Measurements from ENCODE around the gene MGST1.

MGST1 gene

GRCh38 chr12:16347391-16348298 lies at the start of gene MGST1:
Gene MGST1, plus strand, starts transcription at chr12:16347645. Its CDS starts 6,608 bp downstream, at chr12:16354253.
- peak; percentile 81 for DNase-seq (ENCODE audit: low spot score)

- no peak for DNase-seq (ENCODE audit: low spot score)
These were observed 48.0 kb upstream of the MGST1 start for GRCh38 chr12:16299403-16299802.

GRCh38 chr12:16300122-16300521 lies 47.3 kb upstream of the MGST1 start:
- DNase-seq (ENCODE audit: low spot score): no peak

- no peak for DNase-seq (ENCODE audit: low spot score)
These were observed 46.7 kb upstream of the MGST1 start for GRCh38 chr12:16300736-16301135.

GRCh38 chr12:16303939-16304338 lies 43.5 kb upstream of the MGST1 start:
- no peak for DNase-seq (ENCODE audit: low spot score)

GRCh38 chr12:16307856-16308475 lies 39.5 kb upstream of the MGST1 start:
- no peak for DNase-seq (ENCODE audit: low spot score)

- no peak for DNase-seq (ENCODE audit: low spot score)
These were observed 36.5 kb upstream of the MGST1 start for GRCh38 chr12:16310934-16311333.

- no peak for DNase-seq (ENCODE audit: low spot score)
These were observed 24.4 kb upstream of the MGST1 start for GRCh38 chr12:16323010-16323409.

GRCh38 chr12:16323638-16324037 lies 23.8 kb upstream of the MGST1 start:
- DNase-seq (ENCODE audit: low spot score): no peak

GRCh38 chr12:16324272-16324671 lies 23.2 kb upstream of the MGST1 start:
- DNase-seq (ENCODE audit: low spot score): no peak

- DNase-seq (ENCODE audit: low spot score): no peak
These were observed 22.7 kb upstream of the MGST1 start for GRCh38 chr12:16324772-16325171.

GRCh38 chr12:16325426-16325825 lies 22.0 kb upstream of the MGST1 start:
- no peak for DNase-seq (ENCODE audit: low spot score)

GRCh38 chr12:16327963-16328362 lies 19.5 kb upstream of the MGST1 start:
- DNase-seq (ENCODE audit: low spot score): no peak

- no peak for DNase-seq (ENCODE audit: low spot score)
These were observed 17.9 kb upstream of the MGST1 start for GRCh38 chr12:16329594-16329993.

- no peak for DNase-seq (ENCODE audit: low spot score)
These were observed 16.9 kb upstream of the MGST1 start for GRCh38 chr12:16330560-16330959.

- DNase-seq (ENCODE audit: low spot score): no peak
These were observed 15.4 kb upstream of the MGST1 start for GRCh38 chr12:16331998-16332397.

GRCh38 chr12:16335838-16336237 lies 11.6 kb upstream of the MGST1 start:
- DNase-seq (ENCODE audit: low spot score): no peak

GRCh38 chr12:16344269-16344668 lies 3.2 kb upstream of the MGST1 start:
- peak; percentile 49 for DNase-seq (ENCODE audit: low spot score)

GRCh38 chr12:16345105-16345504 lies 2.3 kb upstream of the MGST1 start:
- DNase-seq (ENCODE audit: low spot score): no peak

GRCh38 chr12:16346958-16347357 lies 487 bp upstream of the MGST1 start:
- DNase-seq (ENCODE audit: low spot score): no peak

- DNase-seq (ENCODE audit: low spot score): peak; percentile 38
These were observed 1.1 kb downstream of the MGST1 start for GRCh38 chr12:16348435-16349130.

GRCh38 chr12:16349131-16349460 lies 1.7 kb downstream of the MGST1 start:
- DNase-seq (ENCODE audit: low spot score): peak; percentile 88

GRCh38 chr12:16350682-16351081 lies 3.2 kb downstream of the MGST1 start:
- peak; percentile 80 for DNase-seq (ENCODE audit: low spot score)

Data from RKO (cell line).